ENCODE data around the gene NCAM1.

Gene NCAM1

DNA sequence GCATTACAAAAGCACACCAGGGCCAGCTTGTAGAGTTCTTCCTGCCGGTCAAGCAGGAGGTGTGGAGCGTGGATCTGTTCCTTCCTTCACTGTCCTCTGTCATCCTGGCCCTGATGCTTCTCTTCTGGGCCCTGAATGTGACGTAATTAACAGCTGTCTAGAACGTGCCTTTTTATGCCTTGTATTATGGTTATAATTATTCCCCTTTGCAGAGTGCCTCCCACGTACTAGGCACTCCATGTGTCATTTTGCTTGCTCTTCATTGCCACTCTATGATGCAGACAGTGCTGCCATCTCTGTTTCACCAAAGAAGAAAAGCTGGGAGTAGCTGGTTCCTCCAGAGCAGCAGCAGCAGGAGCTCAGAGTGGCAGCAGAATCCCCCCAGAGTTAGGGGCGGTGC, 221.1 kb downstream of the NCAM1 start:
- no peak overlapping the region for H3K27ac ChIP-seq
- TF ChIP-seq ZFX (IDR thresholded peaks at IDR 0.05; ENCODE audit: borderline replicate concordance), result no peak

- no peak overlapping the region for H3K27ac ChIP-seq
- TF ChIP-seq ZFX (IDR thresholded peaks at IDR 0.05; ENCODE audit: borderline replicate concordance), result no peak
- TF ChIP-seq, protein P1, sequence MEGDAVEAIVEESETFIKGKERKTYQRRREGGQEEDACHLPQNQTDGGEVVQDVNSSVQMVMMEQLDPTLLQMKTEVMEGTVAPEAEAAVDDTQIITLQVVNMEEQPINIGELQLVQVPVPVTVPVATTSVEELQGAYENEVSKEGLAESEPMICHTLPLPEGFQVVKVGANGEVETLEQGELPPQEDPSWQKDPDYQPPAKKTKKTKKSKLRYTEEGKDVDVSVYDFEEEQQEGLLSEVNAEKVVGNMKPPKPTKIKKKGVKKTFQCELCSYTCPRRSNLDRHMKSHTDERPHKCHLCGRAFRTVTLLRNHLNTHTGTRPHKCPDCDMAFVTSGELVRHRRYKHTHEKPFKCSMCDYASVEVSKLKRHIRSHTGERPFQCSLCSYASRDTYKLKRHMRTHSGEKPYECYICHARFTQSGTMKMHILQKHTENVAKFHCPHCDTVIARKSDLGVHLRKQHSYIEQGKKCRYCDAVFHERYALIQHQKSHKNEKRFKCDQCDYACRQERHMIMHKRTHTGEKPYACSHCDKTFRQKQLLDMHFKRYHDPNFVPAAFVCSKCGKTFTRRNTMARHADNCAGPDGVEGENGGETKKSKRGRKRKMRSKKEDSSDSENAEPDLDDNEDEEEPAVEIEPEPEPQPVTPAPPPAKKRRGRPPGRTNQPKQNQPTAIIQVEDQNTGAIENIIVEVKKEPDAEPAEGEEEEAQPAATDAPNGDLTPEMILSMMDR (IDR thresholded peaks at IDR 0.05), result no peak
These were observed 223.3 kb downstream of the NCAM1 start for GRCh38 chr11:113184498-113184897.

DNA sequence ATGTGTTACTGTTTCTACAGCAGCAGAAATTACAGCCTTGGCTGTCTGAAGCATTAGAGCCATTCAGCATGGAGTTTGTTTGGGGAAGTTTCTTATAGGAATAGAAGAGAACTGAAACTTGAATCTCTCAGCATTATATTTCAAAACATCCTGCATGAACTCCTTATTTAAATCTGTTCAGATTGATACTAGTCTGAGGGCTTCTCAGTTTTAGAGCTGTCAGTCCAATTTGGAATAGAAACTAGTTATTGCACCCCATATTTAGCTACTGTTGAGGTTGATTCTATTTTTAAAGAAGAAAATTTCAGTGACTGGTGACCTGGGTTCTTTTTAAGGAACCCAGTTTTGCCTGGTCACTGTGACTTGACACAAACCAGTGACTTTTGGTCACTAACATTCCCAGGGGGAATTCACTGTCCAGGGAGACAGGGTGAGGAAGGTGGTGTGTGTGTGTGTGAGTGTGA, 227.2 kb downstream of the NCAM1 start:
- H3K27ac ChIP-seq, result no peak overlapping the region
- TF ChIP-seq, protein P1 (IDR thresholded peaks at IDR 0.05), result no peak
- no peak for TF ChIP-seq ZFX (IDR thresholded peaks at IDR 0.05; ENCODE audit: borderline replicate concordance)

DNA sequence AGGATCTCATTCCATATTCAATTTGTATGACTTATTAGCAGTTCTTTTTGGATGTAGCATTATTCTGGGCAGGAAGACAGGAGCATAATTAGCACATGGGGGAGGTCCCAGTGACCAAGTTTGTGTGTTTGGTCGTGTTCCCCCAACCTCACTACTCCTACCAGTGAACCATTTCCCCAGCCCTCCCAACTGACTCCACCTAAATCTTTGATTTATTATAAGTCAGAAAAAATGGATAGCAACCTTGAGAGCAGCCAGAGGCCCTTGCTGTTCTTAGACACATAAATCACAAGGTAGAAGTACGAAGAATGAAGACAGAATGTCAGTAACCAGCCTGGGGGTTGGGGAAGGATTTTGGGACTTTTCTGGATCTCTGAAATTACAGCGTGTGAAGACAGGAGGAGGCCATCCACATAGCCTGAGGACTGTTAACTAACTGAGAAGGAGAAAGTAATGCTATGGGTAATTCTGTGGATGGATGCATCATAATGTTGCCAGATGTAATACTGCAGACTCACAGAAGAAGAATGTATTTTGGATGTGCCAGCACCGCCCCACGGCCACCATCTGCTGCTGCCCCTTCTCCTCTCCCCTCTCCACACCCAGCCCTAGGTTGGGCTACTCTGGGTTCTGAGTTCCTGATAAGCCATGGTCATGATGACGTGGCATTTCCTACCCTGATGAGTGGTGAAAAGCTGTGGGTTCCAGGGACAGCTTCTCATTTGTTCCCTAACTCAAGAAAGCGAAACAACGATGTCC, 228.9 kb downstream of the NCAM1 start:
- no peak for TF ChIP-seq ZFX (IDR thresholded peaks at IDR 0.05; ENCODE audit: borderline replicate concordance)
- no peak overlapping the region for H3K27ac ChIP-seq

- no peak for TF ChIP-seq ZFX (IDR thresholded peaks at IDR 0.05; ENCODE audit: borderline replicate concordance)
- TF ChIP-seq, protein P1 (IDR thresholded peaks at IDR 0.05), result no peak
- no peak overlapping the region for H3K27ac ChIP-seq
These were observed 231.1 kb downstream of the NCAM1 start for GRCh38 chr11:113192121-113192925.

GRCh38 chr11:113193016-113193415, 231.8 kb downstream of the NCAM1 start:
- no peak for TF ChIP-seq ZFX (IDR thresholded peaks at IDR 0.05; ENCODE audit: borderline replicate concordance)
- TF ChIP-seq, protein P1 (IDR thresholded peaks at IDR 0.05), result no peak

DNA sequence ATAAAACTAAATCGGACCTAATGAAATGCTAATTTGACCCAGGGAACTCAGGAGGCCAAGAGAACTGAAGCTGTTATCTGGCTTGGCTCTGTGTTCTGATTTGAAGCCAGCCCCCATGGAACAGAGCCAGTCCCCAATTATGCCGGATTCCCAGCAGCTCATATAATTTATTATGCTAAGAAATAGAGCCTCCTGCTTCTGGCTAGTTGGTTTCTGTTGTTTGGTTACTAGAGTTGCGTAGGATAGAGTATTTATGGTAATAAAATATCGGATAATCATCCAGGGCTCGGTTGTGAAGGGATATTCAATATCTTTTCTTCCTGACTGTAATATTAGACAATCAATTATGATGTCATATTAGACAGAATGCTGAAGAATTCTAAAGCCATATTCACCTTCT, 232.7 kb downstream of the NCAM1 start:
- TF ChIP-seq, protein P1 (IDR thresholded peaks at IDR 0.05), result no peak
- no peak for TF ChIP-seq ZFX (IDR thresholded peaks at IDR 0.05; ENCODE audit: borderline replicate concordance)
- H3K27ac ChIP-seq, result no peak overlapping the region

More at GRCh38 chr11:113193016-113193415, 231.8 kb downstream of the NCAM1 start:
- no peak overlapping the region for H3K27ac ChIP-seq

DNA sequence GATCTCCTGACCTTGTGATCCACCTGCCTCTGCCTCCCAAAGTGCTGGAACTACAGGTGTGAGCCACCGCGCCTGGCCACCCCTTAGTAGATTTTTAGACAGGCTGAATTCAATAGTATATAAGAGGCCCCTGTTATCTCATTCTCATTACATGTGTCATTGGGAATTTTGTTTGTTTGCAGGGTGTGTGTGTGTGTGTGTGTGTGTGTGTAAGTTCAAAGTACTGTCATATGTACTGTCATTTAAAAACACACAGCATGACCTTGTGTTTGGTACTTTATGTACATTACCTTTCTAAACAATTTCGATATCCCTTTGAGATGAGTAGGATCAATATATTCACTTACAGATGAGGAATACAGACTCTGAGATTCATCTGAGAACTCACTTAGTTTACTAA, 234.5 kb downstream of the NCAM1 start:
- no peak overlapping the region for H3K27ac ChIP-seq
- TF ChIP-seq ZFX (IDR thresholded peaks at IDR 0.05; ENCODE audit: borderline replicate concordance), result no peak
- TF ChIP-seq, protein P1 (IDR thresholded peaks at IDR 0.05), result no peak

Data from 22Rv1 (cell line).